HG03439 (cell line): ENCODE measurements around the gene MYL6B.
"Not testable (repeated sequence)": the region's sequence is repeated elsewhere in the genome, so short reads cannot be mapped to it uniquely, and the experiment has no call there.

Experiments used
- ATAC-seq: cut with Tn5 transposase; IDR thresholded peaks from one replicate; pipeline ENCODE4 v1.9.1; 2021; ENCODE audit warnings: mild to moderate bottlenecking, moderate library complexity; ENCODE audit not compliant: unreplicated experiment

The MYL6B gene

GRCh38 chr12:56163533-56164344, 11.4 kb downstream of the MYL6B start:
- ATAC-seq = no peak

DNA sequence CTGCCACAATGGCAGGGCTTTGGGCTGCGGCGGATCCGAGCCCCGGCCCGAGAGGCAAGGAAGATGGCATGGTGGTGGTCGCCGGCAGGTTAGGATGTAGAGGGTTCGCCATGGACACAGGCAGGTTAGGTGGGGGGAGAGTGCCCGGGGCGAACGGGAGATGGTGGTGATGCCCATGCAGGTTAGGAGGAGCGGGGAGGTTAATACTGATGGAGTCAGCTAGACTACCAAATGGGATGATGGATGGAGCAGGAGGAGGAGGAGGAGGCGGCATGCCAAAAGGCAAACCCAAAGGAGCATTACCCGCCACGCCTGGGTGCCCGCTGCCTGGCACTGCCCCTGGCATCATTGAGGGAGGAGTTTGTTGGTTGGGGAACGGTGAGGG, 11.9 kb downstream of the MYL6B start:
- no peak for ATAC-seq

GRCh38 chr12:56165369-56165768, 13.0 kb downstream of the MYL6B start:
- no peak for ATAC-seq

GRCh38 chr12:56169229-56169759, 16.9 kb downstream of the MYL6B start:
- no peak for ATAC-seq

- ATAC-seq = no peak
Observed at GRCh38 chr12:56172839-56173238, 20.5 kb downstream of the MYL6B start.

- no peak for ATAC-seq
Observed at GRCh38 chr12:56178347-56178746, 26.0 kb downstream of the MYL6B start.

- no peak for ATAC-seq
Observed at GRCh38 chr12:56186957-56187356, 34.6 kb downstream of the MYL6B start.

GRCh38 chr12:56188131-56188777, 35.9 kb downstream of the MYL6B start:
- no peak for ATAC-seq

DNA sequence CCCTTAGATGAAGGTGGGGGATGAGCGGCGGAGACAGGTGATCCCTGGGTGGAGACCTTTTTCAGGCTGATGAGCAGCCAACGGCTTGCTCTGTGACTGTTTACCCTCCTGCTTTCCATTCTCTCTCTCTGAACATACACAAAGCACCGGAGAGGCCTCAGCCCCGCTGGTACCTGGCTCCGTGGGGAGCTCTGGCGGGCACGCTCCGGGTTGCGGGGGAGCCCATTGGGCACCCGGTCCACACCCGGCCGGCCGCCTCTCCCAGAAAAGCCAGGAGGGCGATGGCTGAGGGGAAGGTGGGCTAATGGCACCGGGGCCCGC, 36.4 kb downstream of the MYL6B start:
- ATAC-seq = no peak

DNA sequence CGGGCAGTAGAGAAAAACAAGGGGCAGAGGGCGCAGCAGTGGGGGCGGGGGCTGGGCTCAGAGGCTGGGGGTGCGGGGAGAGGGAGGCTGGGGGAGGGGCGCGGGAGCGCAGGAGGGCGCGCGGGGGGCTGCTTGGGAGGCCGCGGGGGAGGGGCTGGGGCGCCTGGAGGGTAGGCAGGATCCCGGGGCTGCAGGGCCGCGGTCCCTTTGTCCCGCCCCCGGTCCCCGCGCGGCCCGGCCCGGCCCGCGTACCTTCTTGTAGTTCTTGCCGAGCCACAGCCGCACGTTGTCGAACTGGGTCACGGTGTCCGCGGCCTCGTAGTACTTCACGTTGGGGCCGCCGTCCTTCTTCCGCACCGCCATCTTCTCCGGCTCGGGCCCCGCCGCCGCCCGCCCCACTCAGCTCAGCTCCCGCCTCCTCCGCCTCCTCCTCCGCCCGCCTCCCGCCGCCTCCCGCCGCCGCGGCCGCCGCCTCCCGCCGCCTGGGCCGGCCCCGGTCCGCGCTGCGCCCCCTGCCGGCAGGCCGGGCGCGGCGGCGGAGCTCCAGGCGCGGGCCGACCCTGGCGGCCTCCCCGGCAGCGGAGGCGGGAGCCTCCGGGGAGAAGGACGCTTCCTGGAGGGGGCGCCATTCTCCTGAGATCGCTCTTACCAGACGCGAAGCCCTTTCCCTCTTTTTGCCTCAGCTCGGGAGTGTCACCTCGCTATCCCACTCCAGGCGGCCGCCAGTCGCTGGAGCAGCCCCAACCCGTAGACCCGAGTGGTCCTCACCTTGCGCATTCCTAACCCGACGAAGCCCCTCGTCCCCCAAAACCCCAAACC, 36.9 kb downstream of the MYL6B start, which contains the start of gene SMARCC2:
Gene SMARCC2 (minus strand): TSS at position 385 of the 819 bp plus-strand sequence. CDS start 22 bp downstream, at position 363.
- ATAC-seq = peak; percentile 62

- ATAC-seq = peak; percentile 33
Observed at GRCh38 chr12:56189918-56190694, 37.7 kb downstream of the MYL6B start.

DNA sequence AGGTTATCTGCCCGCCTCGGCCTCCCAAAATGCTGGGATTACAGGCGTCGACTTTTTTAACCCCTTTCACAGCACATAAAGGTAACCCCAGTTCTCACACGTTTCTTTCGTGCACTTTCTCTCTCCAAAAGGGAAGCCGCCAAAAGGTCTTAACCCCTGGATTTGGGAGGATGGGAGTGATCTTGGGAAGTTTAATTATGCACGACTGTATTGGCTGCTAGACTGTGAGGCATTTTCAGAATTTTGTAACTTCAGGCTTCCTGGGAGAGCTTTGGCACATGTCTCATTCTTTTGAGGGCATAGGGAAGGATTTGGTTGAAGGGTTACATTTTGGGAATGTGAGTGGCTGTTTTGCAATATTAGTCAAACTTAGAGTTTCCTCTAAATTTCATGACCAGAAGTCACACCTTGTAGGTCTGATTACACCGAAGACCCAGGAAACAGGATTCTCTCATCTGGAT, 38.3 kb downstream of the MYL6B start:
- ATAC-seq = no peak

DNA sequence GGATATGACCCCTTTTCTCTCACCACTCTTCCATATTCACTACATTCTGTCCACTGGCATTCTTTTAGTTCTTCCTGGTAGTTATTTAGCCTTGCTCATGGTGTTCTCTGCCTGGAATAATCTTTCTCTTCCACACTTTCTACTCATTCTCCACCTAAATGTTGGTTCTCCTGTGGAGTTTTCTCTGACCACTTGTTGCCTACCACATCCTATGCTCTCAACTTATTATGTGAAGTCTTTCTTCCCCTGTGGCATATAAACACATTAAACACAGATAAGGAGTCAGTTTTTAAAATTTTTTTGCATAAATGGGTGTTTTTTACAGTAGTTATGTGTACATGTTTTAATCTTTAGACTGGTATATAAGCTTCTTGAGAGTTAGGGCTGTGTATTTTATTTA, 40.2 kb downstream of the MYL6B start:
- no peak for ATAC-seq

- ATAC-seq = peak; percentile 32
Observed at GRCh38 chr12:56193025-56193578, 40.7 kb downstream of the MYL6B start.

- not testable (repeated sequence) for ATAC-seq
Observed at GRCh38 chr12:56196818-56197550, 44.6 kb downstream of the MYL6B start.

- ATAC-seq = no peak
Observed at GRCh38 chr12:56197921-56198635, 45.7 kb downstream of the MYL6B start.

DNA sequence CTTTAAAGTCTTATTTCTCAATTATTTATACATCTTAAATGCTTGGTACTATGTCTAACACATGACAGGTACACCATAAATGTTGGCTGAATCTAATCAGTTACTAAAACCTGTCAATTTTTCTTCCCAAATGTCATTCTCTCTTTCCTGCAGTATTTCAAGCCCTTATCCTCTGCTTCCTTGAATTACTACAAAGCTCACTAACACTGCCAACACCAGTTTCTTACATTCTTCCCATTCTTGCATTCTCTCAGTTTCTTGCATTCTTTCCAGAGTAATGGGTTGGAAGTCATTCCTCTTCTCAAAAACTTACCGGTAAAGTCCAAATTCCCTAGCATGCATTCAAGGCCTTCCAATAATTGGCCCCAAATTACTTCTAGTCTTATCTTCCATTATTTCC, 46.4 kb downstream of the MYL6B start:
- no peak for ATAC-seq

DNA sequence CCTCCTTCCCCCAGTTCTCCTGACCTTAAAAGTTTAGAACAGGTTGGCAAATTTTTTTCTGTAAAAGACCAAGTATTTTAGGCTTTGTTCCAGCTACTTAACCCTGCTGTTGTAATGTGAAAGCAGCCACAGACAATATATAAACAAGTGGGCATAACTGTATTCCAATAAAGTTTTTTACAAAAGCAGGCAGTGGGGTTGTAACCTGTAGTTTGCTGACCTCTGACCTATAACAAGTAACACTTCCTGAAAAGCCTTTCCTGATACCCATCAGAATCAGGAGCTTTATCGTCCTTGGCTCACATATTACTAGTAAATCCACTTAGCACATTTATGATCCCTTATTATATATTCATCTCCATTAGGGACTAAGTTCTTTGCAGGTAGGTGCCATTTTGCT, 50.0 kb downstream of the MYL6B start:
- no peak for ATAC-seq

DNA sequence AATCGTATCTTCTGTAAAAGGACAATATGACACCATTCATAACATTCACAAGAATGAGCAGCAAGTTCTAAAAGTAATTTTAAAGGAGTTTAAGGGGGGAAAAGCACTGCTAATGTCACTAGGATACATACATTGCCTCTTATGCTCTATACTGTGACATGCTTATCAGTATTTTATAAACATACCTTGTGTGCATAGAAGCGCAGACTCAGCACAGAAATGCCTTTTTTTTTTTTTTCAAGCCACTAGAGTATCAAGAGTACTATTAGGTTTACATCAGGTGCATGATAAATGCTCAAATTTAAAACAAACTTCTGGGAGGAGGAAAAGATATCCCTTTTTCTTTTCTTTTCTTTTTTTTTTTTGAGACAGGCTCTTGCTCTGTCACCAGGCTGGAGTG, 50.5 kb downstream of the MYL6B start:
- no peak for ATAC-seq
